Activated CD4-positive, alpha-beta memory T cell treated with anti-CD3 and anti-CD28 coated beads for 36 hours (primary cell): ENCODE measurements around the gene TGM5. TPM values are rescaled to one million over a fixed set of nuclear protein-coding genes. Genes with fewer than 3 reads are reported as not detected.

Experiments
- CTCF ChIA-PET: fragments of 350-600 bp; sonication (Branson Sonifier 250); formaldehyde crosslinking; loops from one replicate; lab custom pipeline; 2021; ENCODE audit warnings: antibody characterized with exemption, inconsistent platforms; lab: Charles Lee
- POLR2A ChIA-PET: fragments of 350-600 bp; sonication (Branson Sonifier 250); formaldehyde crosslinking; loops from one replicate; lab custom pipeline; 2021; ENCODE audit warnings: antibody characterized with exemption; lab: Charles Lee
- DNase-seq: peaks from one replicate; pipeline ENCODE4 v3.0.0-alpha.2; 2020
- H3K27ac Mint-ChIP-seq: one replicate; pipeline ENCODE4 v1.8.0; 2021; ENCODE audit warnings: mixed read lengths
- H3K27me3 Mint-ChIP-seq: one replicate; pipeline ENCODE4 v1.8.0; 2021; ENCODE audit warnings: mixed read lengths
- H3K36me3 Mint-ChIP-seq: one replicate; pipeline ENCODE4 v1.8.0; 2021; ENCODE audit warnings: mixed read lengths
- H3K4me1 Mint-ChIP-seq: one replicate; pipeline ENCODE4 v1.8.0; 2021; ENCODE audit warnings: low read depth, mixed read lengths
- H3K4me3 Mint-ChIP-seq: one replicate; pipeline ENCODE4 v1.8.0; 2021; ENCODE audit warnings: mild to moderate bottlenecking, mixed read lengths
- H3K9me3 Mint-ChIP-seq: one replicate; pipeline ENCODE4 v1.8.0; 2021; ENCODE audit warnings: mixed read lengths
- intact Hi-C: fragments of 100-400 bp; cut with micrococcal nuclease; formaldehyde crosslinking; loops from one replicate; pipeline ENCODE4 v1.15.1; 2023
- total RNA-seq, 2 experiments: library from RNA; stranded (reverse); gene quantifications; one replicate each; pipeline ENCODE4 v1.2.3, GENCODE V29; 2021

The TGM5 gene
- total RNA-seq, 2 experiments from 2014 or later, result not detected

GRCh38 chr15:43184407-43185124 lies 82.2 kb downstream of the TGM5 start:
- ChIA-PET POLR2A (interaction anchor here (0.5 kb wide), 1 partner anchor 8 kb away, joined by 3 read pairs; no protein-coding TSS in a partner anchor), CTCF (interaction anchor here (1.3 to 1.8 kb wide), 2 partner anchors 20 to 101 kb away, joined by 6 to 14 read pairs; no protein-coding TSS in a partner anchor)

GRCh38 chr15:43183270-43183669 lies 83.5 kb downstream of the TGM5 start:
- Mint-ChIP-seq H3K27ac (no peak overlapping the region), H3K36me3 (peaks cover 4% of the 10 kb centered on the region), H3K4me3 (no peak overlapping the region), H3K4me1 (peaks cover 20% of the 10 kb centered on the region), H3K27me3 (no peaks in the 10 kb centered on the region), H3K9me3 (no peaks in the 10 kb centered on the region)
- CTCF ChIA-PET, result interaction anchor here (1.3 kb wide), 2 partner anchors 21 to 102 kb away, joined by 5 to 6 read pairs; no protein-coding TSS in a partner anchor
- DNase-seq, result no peak
- intact Hi-C loops, result loop anchor here (10.0 kb wide), 1 partner anchor 608 kb away; the partner anchor contains the start of gene STARD9
- POLR2A ChIA-PET, result interaction anchor here (0.7 kb wide), 1 partner anchor 77 kb away, joined by 3 read pairs; no protein-coding TSS in a partner anchor

More at GRCh38 chr15:43184407-43185124, 82.2 kb downstream of the TGM5 start:
- peak overlapping the region; percentile 91 for H3K4me3 Mint-ChIP-seq
- peaks cover 5% of the 10 kb centered on the region for H3K36me3 Mint-ChIP-seq
- no peaks in the 10 kb centered on the region for H3K9me3 Mint-ChIP-seq
- H3K27me3 Mint-ChIP-seq, result no peaks in the 10 kb centered on the region
- intact Hi-C loops, result loop anchor here (1.0 to 10.0 kb wide), 4 partner anchors 52 to 610 kb away; partner anchors contain the start of genes LCMT2, STARD9, TMEM62 and UBR1
- peak overlapping the region; percentile 86 for H3K27ac Mint-ChIP-seq
- no peak for DNase-seq
- H3K4me1 Mint-ChIP-seq, result peaks cover 24% of the 10 kb centered on the region

Other genes starting within 250 kb of the TGM5 start
- gene UBR1, start 160.9 kb downstream of the TGM5 start, total RNA-seq, result 10 to 100 TPM; 24.5 to 29.7 TPM
- 10 to 100 TPM; 11.3 to 12.7 TPM for gene TMEM62, start 133.3 kb downstream of the TGM5 start, total RNA-seq
- 10 to 100 TPM; 79.5 to 80.6 TPM for gene CCNDBP1, start 81.5 kb downstream of the TGM5 start, total RNA-seq
- gene EPB42, start 45.9 kb downstream of the TGM5 start, total RNA-seq, result not detected
- not detected for gene TGM7, start 35.3 kb upstream of the TGM5 start, total RNA-seq
- 1 to 10 TPM; 7.7 to 9.1 TPM for gene LCMT2, start 63.6 kb upstream of the TGM5 start, total RNA-seq
- 10 to 100 TPM; 20.6 to 20.9 TPM for gene ZSCAN29, start 104.1 kb upstream of the TGM5 start, total RNA-seq
- gene TUBGCP4, start 104.2 kb upstream of the TGM5 start, total RNA-seq, result 10 to 100 TPM; 37.3 to 37.6 TPM
- 10 to 100 TPM; 26.4 to 32.0 TPM for gene TP53BP1, start 226.2 kb upstream of the TGM5 start, total RNA-seq